ENCODE measurements around the gene HTT. TPM values are rescaled to one million over a fixed set of nuclear protein-coding genes. Genes with fewer than 3 reads are reported as not detected.
A peak's percentile ranks its signal among the peaks of the same experiment; 100 is the strongest.

HTT gene
- total RNA-seq, 1 experiment from 2014 or later: 64.4 TPM

- H3K79me2 ChIP-seq (ENCODE audit: insufficient read depth, low read length): no peaks in the 10 kb centered on the region; the same call in 1 of the 2 replicates
- H4K91ac ChIP-seq (ENCODE audit: insufficient read length, low read depth, low read length): no peak overlapping the region
- H3K23ac ChIP-seq (ENCODE audit: insufficient read length, low read depth, low read length): no peak overlapping the region
- no peak overlapping the region for H3T11ph ChIP-seq (ENCODE audit: low read length)
- H3K4ac ChIP-seq (ENCODE audit: low read depth, low read length): no peak overlapping the region
- Mint-ChIP-seq H3K4me3 (no peak overlapping the region), H3K4me1 (peaks cover 9 to 10% of the 10 kb centered on the region in 2 experiments), H3K27ac (peak overlapping the region in 1 of 3 experiments; percentile 5; a peak in 2 of 7 replicates), H3K36me3 (ENCODE audit: insufficient read depth in 1 of 3, low read depth in 3 of 3) (peaks cover 73 to 94% (median 94%) of the 10 kb centered on the region in 3 experiments), H3K27me3 (ENCODE audit: low read depth) (no peaks in the 10 kb centered on the region), H3K9me3 (peaks cover 3% of the 10 kb centered on the region in 2 experiments; a peak in 2 of 5 replicates)
- no peak overlapping the region for H4K5ac ChIP-seq (ENCODE audit: insufficient read length, low read depth, low read length)
- no peak overlapping the region for H3K18ac ChIP-seq (ENCODE audit: insufficient read length, low read depth, low read length)
- H3K9ac ChIP-seq (ENCODE audit: extremely low read depth, insufficient read length, low read length): no peak overlapping the region
- H3K23me2 ChIP-seq (ENCODE audit: insufficient read length, low read depth, low read length, poor library complexity, severe bottlenecking): no peaks in the 10 kb centered on the region
- H2BK15ac ChIP-seq (ENCODE audit: low read depth, low read length): no peak overlapping the region
- H2BK20ac ChIP-seq (ENCODE audit: low read depth, low read length, poor library complexity, severe bottlenecking): no peak overlapping the region
- H4K8ac ChIP-seq (replicated peaks; ENCODE audit: insufficient read length, low read depth, low read length): no peak overlapping the region
- H4K20me1 ChIP-seq (ENCODE audit: control insufficient read depth, insufficient read depth, insufficient read length): no peaks in the 10 kb centered on the region
- 0 out of 2 replicates have a peak, but pooled peaks cover 3% of the 10 kb centered on the region for H3K4me1 ChIP-seq (ENCODE audit: insufficient read depth, low read length)
- H3K56ac ChIP-seq (ENCODE audit: insufficient read length, low read depth, low read length): no peak overlapping the region
- TF ChIP-seq CTCF (conservative IDR thresholded peaks at IDR 0.05): no peak
- no peak overlapping the region for H2BK120ac ChIP-seq (ENCODE audit: low read depth, low read length, poor library complexity, severe bottlenecking)
- H3K4me2 ChIP-seq (ENCODE audit: insufficient read depth, insufficient read length, low read length): no peak overlapping the region
- no peak overlapping the region for H2AK5ac ChIP-seq (ENCODE audit: insufficient read length, low read length)
- no peak overlapping the region for H3K27ac ChIP-seq (ENCODE audit: insufficient read length, low read depth, low read length)
- no peak overlapping the region for H2BK12ac ChIP-seq (ENCODE audit: insufficient read length, low read depth, low read length)
- H2AFZ ChIP-seq (ENCODE audit: low read length): no peak overlapping the region
- H3K79me1 ChIP-seq (ENCODE audit: insufficient read depth, low read depth, low read length, poor library complexity, severe bottlenecking): no peaks in the 10 kb centered on the region
- H3K9me3 ChIP-seq (ENCODE audit: control insufficient read depth, low read depth, low read length): no peaks in the 10 kb centered on the region
- no peak overlapping the region for H2BK5ac ChIP-seq (ENCODE audit: insufficient read length, low read length)
- DNase-seq: no peak
- no peak overlapping the region for H3K14ac ChIP-seq (ENCODE audit: insufficient read depth, low read length)
- H3K27me3 ChIP-seq (ENCODE audit: insufficient read depth, low read length): no peaks in the 10 kb centered on the region; the same call in 1 of the 2 replicates
- no CpG with 5 or more reads among the region's 4 CpGs for WGBS (ENCODE audit: extremely low coverage, insufficient read length, low lambda C conversion rate)
Measured at GRCh38 chr4:3112201-3112600, 37.7 kb downstream of the HTT start.
